ENCODE results near the gene ADGRL3. TPM values are rescaled to one million over a fixed set of nuclear protein-coding genes. Genes with fewer than 3 reads are reported as not detected.
A peak's percentile ranks its signal among the peaks of the same experiment; 100 is the strongest.

ADGRL3 gene
- total RNA-seq, 1 donor from 2014 or later = 2.1 TPM

- no peaks in the 10 kb centered on the region for H3K27me3 ChIP-seq (ENCODE audit: control insufficient read depth, insufficient read depth, low read length)
- H3K4me3 ChIP-seq (ENCODE audit: low read depth, low read length) = no peak overlapping the region
- no peak for DNase-seq (ENCODE audit: low read depth)
- no peak for TF ChIP-seq CTCF (IDR thresholded peaks at IDR 0.05; ENCODE audit: insufficient read depth, low read length, poor library complexity, severe bottlenecking)
- H3K36me3 ChIP-seq (ENCODE audit: control insufficient read depth, insufficient read depth, low read length) = no peaks in the 10 kb centered on the region
These were observed 360.9 kb downstream of the ADGRL3 start for GRCh38 chr4:61561028-61561427.

DNA sequence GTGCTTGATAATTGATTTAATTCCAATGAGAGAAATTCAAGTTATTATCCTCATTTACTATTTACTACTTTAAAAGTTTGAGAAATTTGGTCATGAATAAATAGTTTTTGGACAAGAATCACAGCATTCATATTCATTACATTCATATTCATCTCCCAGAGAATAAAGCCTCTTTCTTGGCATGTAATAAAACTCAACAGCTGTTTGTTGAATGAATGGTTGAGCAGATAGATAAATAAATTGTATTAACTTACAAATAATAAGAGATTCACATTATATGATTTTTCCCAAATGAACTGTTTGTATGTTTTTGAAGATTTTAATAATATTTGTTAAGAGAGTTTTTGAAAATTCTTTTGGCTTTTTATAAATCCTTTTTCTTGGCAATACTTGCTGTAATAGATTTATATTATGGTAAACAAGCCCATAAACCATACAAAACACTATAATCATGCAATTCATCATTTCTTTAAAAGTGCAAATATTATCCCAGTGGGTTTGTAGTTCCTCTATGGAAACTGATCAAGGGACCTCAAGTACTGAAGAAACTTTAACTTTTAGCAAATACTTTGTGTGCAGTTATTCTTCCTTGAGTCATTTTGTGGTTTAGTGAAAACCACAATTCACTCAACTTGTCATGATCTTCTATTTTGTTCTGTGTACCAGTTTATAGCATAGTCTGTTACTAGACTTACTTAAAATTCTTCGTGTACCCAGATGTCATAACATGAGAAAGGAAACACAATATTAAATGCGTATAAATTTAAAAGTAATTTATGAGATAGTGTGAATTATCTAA, 371.8 kb downstream of the ADGRL3 start:
- Histone ChIP-seq H3K36me3 (ENCODE audit: control insufficient read depth, insufficient read depth, low read length) (no peaks in the 10 kb centered on the region), H3K27me3 (ENCODE audit: control insufficient read depth, insufficient read depth, low read length) (no peaks in the 10 kb centered on the region), H3K4me3 (ENCODE audit: low read depth, low read length) (no peak overlapping the region)
- no peak for TF ChIP-seq CTCF (IDR thresholded peaks at IDR 0.05; ENCODE audit: insufficient read depth, low read length, poor library complexity, severe bottlenecking)
- DNase-seq (ENCODE audit: low read depth) = peak; percentile 53

DNA sequence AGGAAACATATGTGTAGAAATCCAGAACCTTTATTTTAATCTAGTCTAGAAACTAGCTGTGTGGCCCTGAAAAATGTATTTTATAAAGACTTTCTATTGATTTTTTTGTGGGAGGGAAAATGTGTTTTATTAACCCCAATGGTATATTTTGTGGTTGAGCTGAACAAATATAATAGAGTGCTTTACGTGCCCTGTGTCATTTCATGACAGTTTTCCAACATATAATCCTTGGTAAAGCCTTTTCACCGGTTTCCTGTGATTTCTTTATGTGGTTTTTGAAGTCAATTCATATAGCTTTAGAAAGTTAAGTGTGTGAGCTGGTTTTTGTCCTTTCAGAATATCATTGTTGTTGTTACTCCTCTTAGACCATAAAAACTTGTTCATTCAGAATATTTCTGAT, 375.7 kb downstream of the ADGRL3 start:
- no peak for TF ChIP-seq CTCF (IDR thresholded peaks at IDR 0.05; ENCODE audit: insufficient read depth, low read length, poor library complexity, severe bottlenecking)
- H3K36me3 ChIP-seq (ENCODE audit: control insufficient read depth, insufficient read depth, low read length) = no peaks in the 10 kb centered on the region
- DNase-seq (ENCODE audit: low read depth) = no peak
- no peak overlapping the region for H3K4me3 ChIP-seq (ENCODE audit: low read depth, low read length)
- H3K27me3 ChIP-seq (ENCODE audit: control insufficient read depth, insufficient read depth, low read length) = no peaks in the 10 kb centered on the region

DNA sequence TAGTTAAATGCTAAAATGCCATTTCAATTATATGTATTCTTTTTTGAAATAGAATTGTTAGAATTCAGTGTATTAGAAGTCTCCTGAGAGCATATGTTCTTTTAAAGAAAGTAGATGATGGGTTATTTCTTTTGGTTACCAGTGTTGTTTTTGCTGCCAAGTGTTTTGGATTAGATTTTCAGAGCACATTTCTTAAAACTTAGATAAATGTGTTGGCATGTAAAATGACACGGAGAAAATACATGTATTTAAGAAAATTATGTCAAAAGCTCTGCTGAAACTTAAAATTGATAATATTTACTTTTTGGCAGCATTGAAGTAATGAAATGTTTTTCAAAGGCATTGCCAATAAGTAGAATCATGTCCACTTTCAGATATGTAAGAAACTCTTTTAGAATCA, 379.7 kb downstream of the ADGRL3 start:
- H3K27me3 ChIP-seq (ENCODE audit: control insufficient read depth, insufficient read depth, low read length) = no peaks in the 10 kb centered on the region
- H3K36me3 ChIP-seq (ENCODE audit: control insufficient read depth, insufficient read depth, low read length) = no peaks in the 10 kb centered on the region
- no peak for TF ChIP-seq CTCF (IDR thresholded peaks at IDR 0.05; ENCODE audit: insufficient read depth, low read length, poor library complexity, severe bottlenecking)

GRCh38 chr4:61580721-61581377, 380.7 kb downstream of the ADGRL3 start:
- DNase-seq (ENCODE audit: low read depth) = peak; percentile 14
- no peaks in the 10 kb centered on the region for H3K36me3 ChIP-seq (ENCODE audit: control insufficient read depth, insufficient read depth, low read length)

More for the DNA sequence above, 379.7 kb downstream of the ADGRL3 start:
- DNase-seq (ENCODE audit: low read depth) = no peak
- no peak overlapping the region for H3K4me3 ChIP-seq (ENCODE audit: low read depth, low read length)

More at GRCh38 chr4:61580721-61581377, 380.7 kb downstream of the ADGRL3 start:
- Histone ChIP-seq H3K4me3 (ENCODE audit: low read depth, low read length) (no peak overlapping the region), H3K27me3 (ENCODE audit: control insufficient read depth, insufficient read depth, low read length) (no peaks in the 10 kb centered on the region)
- no peak for TF ChIP-seq CTCF (IDR thresholded peaks at IDR 0.05; ENCODE audit: insufficient read depth, low read length, poor library complexity, severe bottlenecking)
